GM12878 (cell line): ENCODE data around the gene STX7. TPM values are rescaled to one million over a fixed set of nuclear protein-coding genes. Genes with fewer than 3 reads are reported as not detected.

Source experiments
- EP300 ChIP-seq, 2 experiments: fragments of 150-350 bp in 1 of 2; IDR thresholded peaks; 2 replicates each; pipeline ENCODE4 v1.6.1; 2011 to 2012; ENCODE audit warnings: low read depth in 2 of 2, low read length in 2 of 2, borderline replicate concordance in 1 of 2, improper control_type of control experiment in 1 of 2, inconsistent platforms in 1 of 2; ENCODE audit not compliant: control insufficient read depth in 1 of 2
- FOXM1 ChIP-seq: IDR thresholded peaks from 2 replicates; pipeline ENCODE4 v1.6.1; 2012; ENCODE audit warnings: low read depth, mild to moderate bottlenecking, inconsistent platforms, low read length, moderate library complexity
- GATAD2B ChIP-seq: fragments of 450-650 bp; conservative IDR thresholded peaks from 2 replicates; pipeline ENCODE4 v1.6.1; 2017; ENCODE audit warnings: low read depth, mild to moderate bottlenecking, moderate library complexity
- HDAC2 ChIP-seq: fragments of 200-600 bp; sonication (generic); IDR thresholded peaks from 2 replicates; pipeline ENCODE4 v1.6.1; 2017
- KDM1A ChIP-seq: fragments of 200-600 bp; sonication (generic); IDR thresholded peaks from 2 replicates; pipeline ENCODE4 v1.6.1; 2016; ENCODE audit warnings: borderline replicate concordance
- MXI1 ChIP-seq: fragments of 150-350 bp; IDR thresholded peaks from 2 replicates; pipeline ENCODE4 v1.6.1; 2011; ENCODE audit warnings: low read depth, mild to moderate bottlenecking, inconsistent platforms, low read length, improper control_type of control experiment
- NBN ChIP-seq: fragments of 450-650 bp; IDR thresholded peaks from 2 replicates; pipeline ENCODE4 v1.6.1; 2016
- NKRF ChIP-seq: fragments of 450-650 bp; conservative IDR thresholded peaks from 2 replicates; pipeline ENCODE4 v1.6.1; 2017; ENCODE audit warnings: mild to moderate bottlenecking, moderate library complexity
- POU2F2 ChIP-seq: IDR thresholded peaks from 3 replicates; pipeline ENCODE4 v1.6.1; 2011; ENCODE audit warnings: low read depth, mild to moderate bottlenecking, low read length, borderline replicate concordance
- PRDM15 ChIP-seq: fragments of 450-650 bp; formaldehyde crosslinking; IDR thresholded peaks from 2 replicates; pipeline ENCODE4 v1.4.0; 2020; ENCODE audit warnings: mild to moderate bottlenecking, moderate library complexity
- SMAD1 ChIP-seq: fragments of 450-650 bp; IDR thresholded peaks from 2 replicates; pipeline ENCODE4 v1.6.1; 2018; ENCODE audit warnings: mild to moderate bottlenecking, low read depth; ENCODE audit not compliant: partially characterized antibody
- SMAD5 ChIP-seq: IDR thresholded peaks from 2 replicates; pipeline ENCODE4 v1.6.1; 2016; ENCODE audit warnings: antibody characterized with exemption, low read depth
- SREBF1 ChIP-seq: IDR thresholded peaks from 2 replicates; pipeline ENCODE4 v1.6.1; 2012; ENCODE audit warnings: mild to moderate bottlenecking, low read length
- SRF ChIP-seq, 2 experiments: IDR thresholded peaks; 2 replicates each; pipeline ENCODE4 v1.6.1; 2011; ENCODE audit warnings: low read depth in 2 of 2, low read length in 2 of 2, mild to moderate bottlenecking in 1 of 2, moderate library complexity in 1 of 2
- SUZ12 ChIP-seq: fragments of 200-600 bp; sonication (generic); IDR thresholded peaks from one replicate; pipeline ENCODE4 v1.6.1; 2018; ENCODE audit warnings: antibody characterized with exemption, mild to moderate bottlenecking; ENCODE audit not compliant: unreplicated experiment
- TBL1XR1 ChIP-seq: IDR thresholded peaks from 2 replicates; pipeline ENCODE4 v1.6.1; 2012; ENCODE audit warnings: low read depth, low read length, improper control_type of control experiment
- TCF7 ChIP-seq: IDR thresholded peaks from 2 replicates; pipeline ENCODE4 v1.6.1; 2014; ENCODE audit warnings: antibody characterized with exemption, borderline replicate concordance
- WRNIP1 ChIP-seq: IDR thresholded peaks from 2 replicates; pipeline ENCODE4 v1.6.1; 2011; ENCODE audit warnings: low read depth, low read length, improper control_type of control experiment, borderline replicate concordance
- ZNF24 ChIP-seq: fragments of 450-650 bp; IDR thresholded peaks from 2 replicates; pipeline ENCODE4 v1.6.1; 2017; ENCODE audit warnings: antibody characterized with exemption, mild to moderate bottlenecking
- ZNF622 ChIP-seq: fragments of 450-650 bp; IDR thresholded peaks from 2 replicates; pipeline ENCODE4 v1.6.1; 2017; ENCODE audit warnings: mild to moderate bottlenecking, inconsistent platforms
- polyA plus RNA-seq, 11 experiments: library from polyadenylated mRNA; depleted of rRNA in 4 of 11; unstranded in 6 of 11; stranded (reverse) in 5 of 11; fragments of >200 nt; fragmentation: Nextera tagmentation in 4 of 11; fragmentation: Illumina TruSeq in 1 of 11; extraction: Ambion mirVana in 4 of 11; extraction: Trizol in 1 of 11; gene quantifications; 1 replicate in 1 of 11; 2 replicates in 10 of 11; pipeline versions ENCODE4 v1.2.1 to v1.2.3, GENCODE V29; 2011 to 2016; ENCODE audit warnings: inconsistent platforms in 2 of 11, missing spikeins in 2 of 11, low read depth in 1 of 11
- total RNA-seq, 4 experiments: library from RNA; depleted of rRNA in 3 of 4; stranded (reverse); fragments of >200 nt in 3 of 4; fragmentation: Illumina TruSeq in 1 of 4; extraction: Trizol in 1 of 4; gene quantifications; 2 replicates each; pipeline versions ENCODE4 v1.2.1 to v1.2.3, GENCODE V29; 2013 to 2021
- TF ChIP-seq, protein P1 (sequence below): IDR thresholded peaks from 2 replicates; pipeline ENCODE4 v1.6.1; 2012; ENCODE audit warnings: improper control_type of control experiment, low read depth, low read length; ENCODE audit not compliant: insufficient replicate concordance

STX7 gene
- total and polyA plus RNA-seq, 10 of the 15 experiments (the other 5 are each of a cell fraction or from before 2014, with no cell fraction given), result 26.5 to 75.5 (median 51.3) TPM

DNA sequence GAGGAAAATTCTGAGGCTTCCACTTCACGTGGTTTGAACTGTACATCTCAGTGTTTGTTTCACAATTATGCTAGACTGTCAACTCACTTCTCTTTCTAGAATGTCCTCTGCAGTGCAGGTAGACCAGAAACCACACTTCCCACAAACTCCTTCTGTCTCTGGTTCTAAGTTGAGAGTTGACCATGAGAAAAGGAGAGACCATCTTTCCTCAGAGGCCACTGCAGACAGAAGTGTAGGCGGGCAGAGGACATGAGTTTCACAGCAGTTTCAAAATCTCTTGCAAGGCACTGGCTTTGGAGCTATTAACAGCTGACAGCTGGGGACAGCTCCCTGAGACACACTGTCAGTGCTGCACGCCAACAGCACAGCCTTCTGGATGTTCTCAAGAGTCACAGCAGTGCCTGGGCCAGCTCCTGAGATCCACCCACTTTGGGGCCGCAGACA, 56.2 kb downstream of the STX7 start (continued):
- TF ChIP-seq, protein P1, sequence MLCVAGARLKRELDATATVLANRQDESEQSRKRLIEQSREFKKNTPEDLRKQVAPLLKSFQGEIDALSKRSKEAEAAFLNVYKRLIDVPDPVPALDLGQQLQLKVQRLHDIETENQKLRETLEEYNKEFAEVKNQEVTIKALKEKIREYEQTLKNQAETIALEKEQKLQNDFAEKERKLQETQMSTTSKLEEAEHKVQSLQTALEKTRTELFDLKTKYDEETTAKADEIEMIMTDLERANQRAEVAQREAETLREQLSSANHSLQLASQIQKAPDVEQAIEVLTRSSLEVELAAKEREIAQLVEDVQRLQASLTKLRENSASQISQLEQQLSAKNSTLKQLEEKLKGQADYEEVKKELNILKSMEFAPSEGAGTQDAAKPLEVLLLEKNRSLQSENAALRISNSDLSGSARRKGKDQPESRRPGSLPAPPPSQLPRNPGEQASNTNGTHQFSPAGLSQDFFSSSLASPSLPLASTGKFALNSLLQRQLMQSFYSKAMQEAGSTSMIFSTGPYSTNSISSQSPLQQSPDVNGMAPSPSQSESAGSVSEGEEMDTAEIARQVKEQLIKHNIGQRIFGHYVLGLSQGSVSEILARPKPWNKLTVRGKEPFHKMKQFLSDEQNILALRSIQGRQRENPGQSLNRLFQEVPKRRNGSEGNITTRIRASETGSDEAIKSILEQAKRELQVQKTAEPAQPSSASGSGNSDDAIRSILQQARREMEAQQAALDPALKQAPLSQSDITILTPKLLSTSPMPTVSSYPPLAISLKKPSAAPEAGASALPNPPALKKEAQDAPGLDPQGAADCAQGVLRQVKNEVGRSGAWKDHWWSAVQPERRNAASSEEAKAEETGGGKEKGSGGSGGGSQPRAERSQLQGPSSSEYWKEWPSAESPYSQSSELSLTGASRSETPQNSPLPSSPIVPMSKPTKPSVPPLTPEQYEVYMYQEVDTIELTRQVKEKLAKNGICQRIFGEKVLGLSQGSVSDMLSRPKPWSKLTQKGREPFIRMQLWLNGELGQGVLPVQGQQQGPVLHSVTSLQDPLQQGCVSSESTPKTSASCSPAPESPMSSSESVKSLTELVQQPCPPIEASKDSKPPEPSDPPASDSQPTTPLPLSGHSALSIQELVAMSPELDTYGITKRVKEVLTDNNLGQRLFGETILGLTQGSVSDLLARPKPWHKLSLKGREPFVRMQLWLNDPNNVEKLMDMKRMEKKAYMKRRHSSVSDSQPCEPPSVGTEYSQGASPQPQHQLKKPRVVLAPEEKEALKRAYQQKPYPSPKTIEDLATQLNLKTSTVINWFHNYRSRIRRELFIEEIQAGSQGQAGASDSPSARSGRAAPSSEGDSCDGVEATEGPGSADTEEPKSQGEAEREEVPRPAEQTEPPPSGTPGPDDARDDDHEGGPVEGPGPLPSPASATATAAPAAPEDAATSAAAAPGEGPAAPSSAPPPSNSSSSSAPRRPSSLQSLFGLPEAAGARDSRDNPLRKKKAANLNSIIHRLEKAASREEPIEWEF, result no peak
- TF ChIP-seq SREBF1 (no peak), PRDM15 (CRISPR knock-in tag) (no peak), GATAD2B (peak; percentile 58; the same call in 1 of the 2 replicates), TCF7 (no peak), HDAC2 (no peak), EP300 (IDR thresholded peaks at IDR 0.05; ENCODE audit: borderline replicate concordance in 1 of 2, control insufficient read depth in 1 of 2, low read depth in 2 of 2, low read length in 2 of 2) (peak in 1 of 2 experiments; percentile 66; a peak in 2 of 4 replicates), SMAD5 (no peak), NBN (0 out of 2 replicates have a peak, but pooled peaks have one; percentile 16), TBL1XR1 (peak; percentile 19; the same call in 1 of the 2 replicates), KDM1A (no peak), MXI1 (0 out of 2 replicates have a peak, but pooled peaks have one; percentile 8), POU2F2 (no peak), NKRF (no peak), SUZ12 (no peak), WRNIP1 (no peak), ZNF24 (no peak), FOXM1 (peak; percentile 74; the same call in 1 of the 2 replicates), SRF (IDR thresholded peaks at IDR 0.05; ENCODE audit: low read depth in 2 of 2, low read length in 2 of 2) (no peak), ZNF622 (no peak), SMAD1 (no peak)
